ENCODE data around the gene TRPM5.

The TRPM5 gene

DNA sequence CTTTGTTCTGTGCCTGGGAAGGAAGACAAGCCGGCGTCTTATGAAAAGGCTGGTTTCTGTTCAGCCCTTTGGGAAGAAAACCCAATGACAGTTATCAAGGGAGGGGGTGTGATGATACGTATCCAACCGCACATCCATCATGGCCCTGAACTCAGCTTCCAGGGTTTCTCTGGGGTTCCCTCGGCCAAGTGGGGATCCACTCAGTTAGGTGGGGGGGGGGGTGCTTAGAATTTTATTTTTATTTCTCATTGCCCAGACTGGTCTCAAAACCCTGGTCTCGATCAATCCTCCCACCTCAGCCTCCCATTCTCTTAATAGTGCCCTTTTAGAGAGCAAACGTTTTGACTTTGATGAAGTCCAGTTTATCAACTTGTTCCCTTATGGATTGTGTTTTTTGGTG, 26.2 kb upstream of the TRPM5 start:
- DNase-seq = no peak

- no peak for DNase-seq
Measured at GRCh38 chr11:2468363-2469235, 24.3 kb upstream of the TRPM5 start.

DNA sequence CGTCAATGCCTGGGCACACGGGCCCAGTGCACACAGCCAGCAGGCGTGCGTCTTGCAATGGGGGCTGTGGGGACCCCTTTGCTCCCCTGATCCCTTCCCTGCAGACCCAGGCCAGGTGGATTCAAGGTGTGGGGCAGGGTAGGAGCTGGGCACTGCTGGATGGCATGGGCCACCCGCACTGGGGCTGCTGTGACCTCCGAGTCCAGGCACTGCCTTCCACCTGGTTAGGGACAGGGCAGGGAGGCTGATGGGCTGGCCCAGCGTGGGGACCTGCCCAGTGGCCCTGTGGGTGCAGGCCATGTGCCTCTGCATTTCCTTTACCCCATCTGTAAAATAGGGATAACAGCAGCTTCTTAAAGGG, 23.4 kb upstream of the TRPM5 start:
- DNase-seq = no peak

DNA sequence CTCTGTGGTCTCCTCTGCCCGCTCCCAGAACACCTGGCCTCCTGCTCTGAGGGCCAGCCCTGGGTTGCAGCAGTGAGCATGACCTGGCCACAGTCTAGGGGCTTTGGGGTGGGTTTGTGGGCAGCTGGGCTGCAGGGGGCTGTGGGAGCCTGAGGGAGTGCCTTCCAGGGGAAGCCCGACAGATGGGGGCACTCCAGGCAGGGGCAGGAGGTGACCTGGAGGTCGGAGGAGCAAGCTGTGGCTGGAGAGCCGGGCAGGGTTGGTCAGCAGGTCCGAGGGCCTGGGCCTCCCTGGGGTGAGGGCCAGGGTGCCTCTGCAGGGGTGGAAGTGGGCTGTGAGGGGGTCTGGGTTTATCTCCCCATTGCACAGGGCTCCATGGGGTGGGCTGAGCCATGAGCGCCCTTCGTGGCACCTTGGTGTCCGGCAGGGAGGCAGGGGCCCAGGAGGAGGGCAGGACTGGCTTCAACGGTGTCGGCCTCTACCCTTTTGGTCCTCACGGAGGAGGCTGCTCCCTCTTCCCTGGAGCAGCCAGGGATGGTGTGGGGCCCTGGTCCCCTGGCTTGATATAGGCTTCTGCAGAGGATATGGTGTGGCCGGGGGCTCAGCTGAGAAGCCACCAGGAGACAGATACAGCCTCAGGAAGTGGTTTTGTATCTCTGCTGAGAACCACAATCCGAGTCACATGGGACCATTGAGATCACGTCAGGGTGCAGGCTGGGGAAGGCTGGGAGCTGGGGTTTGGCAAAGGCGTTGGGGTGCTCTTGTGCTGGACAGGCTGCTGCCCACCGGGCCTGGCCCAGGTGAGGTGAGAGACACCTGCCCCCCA, 22.8 kb upstream of the TRPM5 start:
- no peak for DNase-seq

DNA sequence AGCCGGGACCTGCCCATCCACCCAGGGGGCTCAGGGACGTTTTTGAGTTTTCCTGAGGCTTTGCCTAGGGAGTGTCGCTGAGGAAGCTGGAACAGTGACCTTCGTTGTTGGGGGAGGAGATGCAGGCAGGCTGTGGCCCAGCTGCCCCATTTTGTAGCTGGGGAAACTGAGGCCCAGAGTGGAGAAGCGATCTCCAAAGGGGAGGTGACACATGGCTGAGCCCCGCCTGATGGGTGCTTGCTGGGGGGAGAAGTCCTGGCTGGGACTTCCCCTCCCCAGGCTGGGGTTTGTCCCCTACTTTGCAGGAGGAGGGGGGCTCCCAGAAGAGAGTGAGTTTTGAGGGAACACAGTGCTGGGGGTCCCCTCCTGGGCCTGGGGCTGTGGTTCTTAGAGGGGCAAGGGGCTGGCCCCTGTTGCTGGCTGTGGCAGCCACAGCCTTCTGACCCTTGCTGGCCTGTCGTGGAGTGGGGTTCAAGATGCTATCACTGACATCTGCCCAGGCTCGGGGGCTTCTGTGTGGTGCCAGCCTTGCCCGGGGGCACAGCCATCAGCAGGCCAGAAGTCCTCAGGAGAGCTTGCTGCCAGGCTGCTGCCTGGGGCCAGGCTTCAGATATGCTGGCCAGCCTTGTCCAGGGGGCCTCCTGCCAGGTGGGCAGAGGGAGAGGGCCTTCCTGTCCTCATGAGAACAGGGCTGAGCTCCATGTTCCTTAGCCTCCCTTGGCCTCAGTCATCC, 21.9 kb upstream of the TRPM5 start:
- no peak for DNase-seq

GRCh38 chr11:2465202-2466068, 21.1 kb upstream of the TRPM5 start:
- DNase-seq = no peak

DNA sequence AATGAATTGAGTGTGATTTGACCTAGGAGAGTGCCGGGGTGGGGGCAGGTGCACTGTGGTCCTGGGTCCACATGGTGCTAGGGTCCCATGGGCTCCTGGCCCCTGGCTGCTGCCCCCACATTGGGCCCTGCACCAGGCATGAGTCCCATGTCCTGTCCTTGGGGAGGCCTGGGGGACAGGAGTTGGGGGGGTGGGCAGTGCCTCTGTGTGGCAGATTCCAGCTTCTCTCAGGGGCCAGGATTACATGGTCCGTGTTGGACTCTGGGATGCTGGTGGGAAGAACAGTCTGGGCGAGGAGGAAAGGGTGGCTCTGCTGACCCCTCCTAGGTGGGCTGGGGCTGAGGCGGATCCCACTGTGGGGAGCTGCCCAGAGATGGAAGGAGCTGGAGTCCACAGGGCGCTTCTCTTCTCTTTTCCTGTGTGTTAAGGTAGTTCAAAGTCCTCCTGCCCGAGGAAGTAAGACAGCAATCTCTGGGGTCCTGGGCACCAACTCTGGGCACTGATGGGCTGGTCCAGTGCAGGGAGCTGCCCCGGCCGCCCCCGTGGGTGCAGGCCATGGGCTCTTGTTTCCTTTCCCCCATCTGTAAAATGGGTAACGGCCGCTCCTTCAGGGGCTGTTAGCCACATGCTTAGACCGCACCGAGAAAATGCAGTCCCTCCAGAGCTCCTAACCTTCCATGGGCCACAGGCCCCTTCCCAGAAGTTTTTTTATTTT, 20.3 kb upstream of the TRPM5 start:
- no peak for DNase-seq

DNA sequence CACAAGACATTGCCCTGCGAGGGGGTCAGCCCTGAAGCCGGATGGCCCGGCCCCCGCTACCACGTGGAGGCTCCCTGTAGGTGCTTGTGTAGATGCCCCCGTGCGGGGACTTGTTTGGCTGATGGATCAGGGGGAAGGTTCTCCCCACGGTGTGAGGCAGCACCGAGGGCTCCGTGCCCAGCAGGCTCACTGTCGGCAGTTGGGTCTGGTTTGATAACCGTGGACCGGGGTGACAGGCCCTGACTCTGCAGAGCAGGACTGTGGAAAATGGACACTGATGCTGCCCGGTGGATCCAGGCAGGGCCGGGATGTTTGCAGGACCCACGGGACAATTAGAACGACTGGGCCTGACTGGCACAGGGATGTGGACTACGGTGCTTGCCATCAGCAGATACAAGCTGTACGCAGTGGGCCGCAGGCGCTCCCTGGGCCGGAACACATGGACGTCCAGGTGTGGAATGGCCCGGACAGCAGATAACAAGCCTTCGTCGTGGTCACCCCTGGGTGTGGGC, 19.5 kb upstream of the TRPM5 start:
- DNase-seq = no peak

- no peak for DNase-seq
Measured at GRCh38 chr11:2462986-2463765, 18.9 kb upstream of the TRPM5 start.

DNA sequence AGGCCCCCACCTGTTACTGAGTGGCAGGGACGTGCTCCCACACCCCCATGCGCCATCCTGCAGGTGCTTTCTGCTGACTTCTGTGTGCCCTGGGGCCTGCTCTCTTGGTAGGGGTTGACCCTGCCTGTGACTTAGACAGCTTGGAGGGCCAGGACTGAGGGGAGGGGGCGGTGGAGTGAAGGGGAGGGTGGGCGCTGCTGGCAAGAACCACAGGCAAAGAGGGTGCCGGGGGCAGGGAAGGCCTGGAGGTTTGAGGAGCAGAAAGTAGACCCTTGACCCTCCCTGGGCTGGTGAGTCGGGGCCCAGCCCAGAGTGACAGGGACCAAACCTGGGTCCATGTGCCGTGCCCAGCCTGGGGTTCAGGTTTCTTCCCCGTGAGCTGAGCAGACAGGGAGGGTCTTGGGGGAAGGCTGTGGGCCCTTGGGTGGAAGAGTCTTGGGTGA, 18.2 kb upstream of the TRPM5 start:
- DNase-seq = no peak

DNA sequence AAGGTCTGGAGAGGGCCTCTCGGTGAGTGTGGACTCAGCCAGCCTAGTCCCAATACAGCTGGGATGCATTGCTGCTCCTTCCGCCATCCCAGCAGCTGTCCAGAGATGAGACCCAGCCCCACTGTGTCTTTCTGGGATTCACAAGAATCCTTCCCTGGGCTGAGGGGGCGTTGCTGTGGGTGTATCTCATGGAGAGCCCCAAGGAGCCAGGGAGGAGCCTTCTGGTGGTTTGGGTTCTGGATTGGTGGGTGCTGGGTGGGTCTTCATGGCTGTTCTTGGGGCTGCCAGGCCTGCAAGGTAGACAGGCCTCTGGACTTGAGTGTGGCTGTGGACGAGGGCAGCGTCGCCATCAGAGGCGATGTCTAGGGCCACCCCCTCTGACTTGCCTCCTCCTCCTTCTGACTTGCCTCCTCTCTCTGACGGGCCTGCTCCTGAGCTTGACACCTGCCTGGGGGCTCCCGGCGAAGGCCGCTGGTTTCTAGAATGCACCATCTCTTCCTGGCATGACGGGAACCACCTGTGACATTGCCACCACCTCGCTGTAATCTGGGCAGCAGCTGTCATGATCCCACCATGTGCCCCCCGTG, 17.7 kb upstream of the TRPM5 start:
- DNase-seq = no peak

- DNase-seq = peak; percentile 31
Measured at GRCh38 chr11:2461253-2461955, 17.1 kb upstream of the TRPM5 start.

DNA sequence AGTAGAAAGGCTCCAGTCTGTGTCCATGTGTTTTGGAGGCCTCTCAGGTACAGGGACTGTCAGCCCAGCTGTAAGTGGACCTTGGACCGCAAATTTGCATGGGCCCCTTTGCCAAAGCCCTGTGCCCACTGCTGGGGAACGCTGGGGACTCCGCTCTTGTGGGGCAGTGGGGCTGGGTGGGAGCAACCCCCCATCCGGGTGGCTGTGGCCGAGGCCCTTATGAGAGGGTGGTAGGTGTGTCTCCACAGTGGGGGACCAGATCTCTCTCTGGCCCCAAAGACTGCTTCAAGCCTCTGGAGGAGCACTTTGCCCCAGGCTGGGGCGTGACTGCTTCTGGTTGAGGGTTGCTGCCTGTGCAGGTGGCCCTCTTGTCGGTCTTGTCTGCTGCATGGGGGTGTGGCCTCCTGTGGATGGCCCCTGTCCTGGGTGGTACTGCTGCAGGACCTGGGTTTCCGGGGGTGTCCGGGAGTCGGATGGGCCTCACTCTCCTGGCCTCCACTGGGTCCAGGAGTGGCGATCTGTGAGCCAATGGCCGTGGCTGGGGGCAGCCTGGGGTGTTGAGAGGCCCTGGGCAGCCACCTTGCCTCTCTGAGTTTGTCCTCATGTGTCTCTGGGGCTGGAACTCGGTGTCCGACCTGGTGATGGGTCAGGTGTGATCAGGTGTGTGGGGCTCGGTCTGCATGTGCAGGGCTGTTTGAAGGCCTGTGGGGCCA, 16.4 kb upstream of the TRPM5 start:
- DNase-seq = peak; percentile 30

DNA sequence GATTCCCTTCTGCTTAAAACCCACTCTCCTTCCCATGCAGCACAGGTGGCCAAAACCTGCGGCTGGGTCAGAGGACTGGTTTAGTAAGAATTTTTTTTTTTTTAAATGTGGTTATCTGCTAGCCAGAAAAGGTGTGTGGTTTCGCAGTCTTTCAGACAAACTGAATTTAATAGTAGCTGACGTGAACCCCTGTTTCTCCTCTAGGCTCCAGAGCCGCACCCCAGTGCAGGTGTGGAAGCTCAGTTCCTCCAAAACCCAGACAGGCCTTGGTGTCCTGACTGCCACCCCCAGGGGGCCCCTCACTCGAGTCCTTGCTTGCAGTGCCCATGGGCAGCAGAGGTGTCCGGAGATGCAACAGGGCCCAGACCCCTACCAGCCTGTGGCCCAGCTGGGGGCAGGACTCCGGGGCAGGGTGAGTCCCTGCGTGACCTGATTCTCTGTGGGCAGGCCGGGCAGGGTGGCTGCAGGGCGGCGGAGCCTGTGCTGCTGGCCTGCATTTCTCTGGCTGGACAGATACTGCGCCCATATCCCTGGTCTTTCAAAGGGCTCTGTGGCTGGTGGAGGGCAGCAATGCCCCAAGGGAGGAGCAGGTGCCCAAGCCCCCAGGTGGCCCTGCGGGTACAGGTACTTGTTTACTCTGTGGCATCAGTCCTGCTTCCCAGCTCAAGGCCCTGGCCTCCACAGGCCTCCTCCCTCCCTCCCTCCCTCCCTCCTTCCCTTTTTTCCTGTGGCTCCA, 15.7 kb upstream of the TRPM5 start:
- peak; percentile 24 for DNase-seq

- peak; percentile 27 for DNase-seq
Measured at GRCh38 chr11:2459016-2459725, 14.9 kb upstream of the TRPM5 start.

DNA sequence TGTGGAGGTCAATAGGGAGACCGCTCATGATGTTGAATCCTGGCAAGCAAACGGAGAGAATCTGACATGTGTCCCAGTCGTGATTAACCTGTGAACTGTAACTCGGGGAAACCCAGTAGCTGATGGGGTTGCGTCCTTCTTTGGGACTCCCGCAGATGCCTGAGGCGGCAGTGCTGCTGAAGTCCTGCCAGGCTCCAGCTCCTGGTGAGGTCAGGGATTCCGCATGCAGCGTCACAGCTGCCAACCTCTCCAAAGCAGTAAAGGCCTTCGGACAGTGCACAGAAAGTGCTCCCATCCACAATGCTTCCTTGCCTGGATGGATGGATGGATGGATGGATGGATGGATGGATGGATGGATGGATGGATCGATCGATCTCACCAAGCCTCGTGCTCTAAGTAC, 14.0 kb upstream of the TRPM5 start:
- no peak for DNase-seq

DNA sequence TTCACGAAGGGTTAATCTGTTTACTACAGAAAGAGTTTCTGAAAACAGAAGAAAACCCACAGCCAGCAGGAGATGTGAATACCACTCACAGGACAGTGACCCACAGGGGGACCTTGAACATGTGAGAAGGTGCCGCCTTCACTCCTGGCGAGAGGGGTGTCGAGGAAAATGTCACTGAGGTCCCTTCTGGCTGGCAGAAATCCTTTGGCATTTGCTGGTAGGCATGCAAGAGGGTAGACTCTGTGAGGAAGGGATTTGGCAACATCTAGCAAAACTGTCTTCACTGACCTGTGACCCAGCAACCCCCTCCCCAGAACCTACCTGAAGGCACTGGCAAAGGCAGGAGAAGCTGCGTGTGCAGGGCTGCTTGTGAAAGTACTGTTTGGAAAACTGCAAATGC, 9.1 kb upstream of the TRPM5 start:
- no peak for DNase-seq
